Panc1 (cell line): ENCODE data around the gene POLK. TPM values are rescaled to one million over a fixed set of nuclear protein-coding genes. Genes with fewer than 3 reads are reported as not detected.

Experiments used
- ATAC-seq: fragments of 200-7000 bp; cut with Tn5 transposase; 2 replicates; pipeline ENCODE4 v1.9.1; 2020; ENCODE audit warnings: mild to moderate bottlenecking, moderate library complexity
- BruUV-seq: library from RNA; stranded (reverse); fragments of 400-500 nt; replicated peaks from 2 replicates; lab custom pipeline; 2021; lab: Mats Ljungman, UMichigan
- CTCF ChIA-PET: fragments of 300-600 bp; sonication (Branson Sonifier 250); formaldehyde crosslinking; loops from one replicate; lab custom pipeline; 2022; ENCODE audit warnings: antibody characterized with exemption; lab: Charles Lee
- POLR2A ChIA-PET: fragments of 300-600 bp; sonication (Branson Sonifier 250); formaldehyde crosslinking; loops from one replicate; lab custom pipeline; 2022; ENCODE audit warnings: antibody characterized with exemption; lab: Charles Lee
- DNase-seq: peaks from one replicate; pipeline ENCODE4 v3.0.0-alpha.2; 2010; ENCODE audit warnings: low read depth, low spot score
- H3K27ac ChIP-seq: 2 replicates; pipeline ENCODE4 v1.5.1; 2011; ENCODE audit warnings: mild to moderate bottlenecking, low read length, inconsistent platforms
- H3K27me3 ChIP-seq: fragments of 200-500 bp; sonication (Bioruptor generic); 2 replicates; pipeline ENCODE4 v1.6.0; 2014; ENCODE audit warnings: low read length, inconsistent platforms; ENCODE audit not compliant: control insufficient read depth, insufficient read depth
- H3K36me3 ChIP-seq: fragments of 200-500 bp; sonication (Bioruptor generic); 2 replicates; pipeline ENCODE4 v1.5.1; 2014; ENCODE audit warnings: inconsistent platforms, mild to moderate bottlenecking, low read length, moderate library complexity; ENCODE audit not compliant: control insufficient read depth, insufficient read depth
- H3K4me1 ChIP-seq: 2 replicates; pipeline ENCODE4 v1.5.1; 2011; ENCODE audit warnings: inconsistent platforms, mild to moderate bottlenecking, low read length, moderate library complexity; ENCODE audit not compliant: control insufficient read depth, insufficient read depth
- H3K4me3 ChIP-seq, 2 experiments: 2 replicates each; pipeline ENCODE4 v1.5.1; 2011 to 2012; ENCODE audit warnings: low read depth in 2 of 2, low read length in 2 of 2, mild to moderate bottlenecking in 2 of 2, inconsistent platforms in 1 of 2, moderate library complexity in 1 of 2
- H3K9me3 ChIP-seq: fragments of 200-500 bp; sonication (Bioruptor generic); 2 replicates; pipeline ENCODE4 v1.5.1; 2014; ENCODE audit warnings: low read depth, mild to moderate bottlenecking, inconsistent platforms, low read length, moderate library complexity; ENCODE audit not compliant: control insufficient read depth, insufficient read depth
- POLR2AphosphoS5 ChIP-seq: IDR thresholded peaks from 2 replicates; pipeline ENCODE4 v1.6.1; 2012; ENCODE audit warnings: mild to moderate bottlenecking, low read depth, low read length, moderate library complexity
- SIN3A ChIP-seq: IDR thresholded peaks from 2 replicates; pipeline ENCODE4 v1.6.1; 2012; ENCODE audit warnings: low read depth, mild to moderate bottlenecking, low read length, moderate library complexity, borderline replicate concordance; ENCODE audit not compliant: insufficient read depth
- TCF7L2 ChIP-seq: IDR thresholded peaks from 2 replicates; pipeline ENCODE4 v1.6.1; 2011; ENCODE audit warnings: mild to moderate bottlenecking, low read depth, low read length, inconsistent platforms
- in situ Hi-C: cut with HindIII; loops from 2 replicates; pipeline ENCODE4 v1.10.0; 2016; ENCODE audit warnings: low sequenced_read_pairs, low pct_unique_long_range_greater_than_20kb
- intact Hi-C: fragments of 100-400 bp; cut with micrococcal nuclease; formaldehyde crosslinking; loops from one replicate; pipeline ENCODE4 v1.10.0; 2022; ENCODE audit not compliant: unreplicated experiment
- total RNA-seq: library from RNA; stranded (reverse); gene quantifications from one replicate; pipeline ENCODE4 v1.2.1, GENCODE V29; 2021; ENCODE audit not compliant: unreplicated experiment
- TF ChIP-seq, protein P1 (sequence below), 2 experiments: IDR thresholded peaks; 2 replicates each; pipeline ENCODE4 v1.6.1; 2011 to 2012; ENCODE audit warnings: low read depth in 2 of 2, control low read depth in 1 of 2, low read length in 1 of 2, mild to moderate bottlenecking in 1 of 2, moderate library complexity in 1 of 2; ENCODE audit not compliant: insufficient read depth in 1 of 2
- TF ChIP-seq, protein P2 (sequence below): fragments of 450-650 bp; IDR thresholded peaks from 2 replicates; pipeline ENCODE4 v1.5.1; 2017; ENCODE audit warnings: mild to moderate bottlenecking

Gene POLK
- total RNA-seq, 1 experiment from 2014 or later = 21.3 TPM

DNA sequence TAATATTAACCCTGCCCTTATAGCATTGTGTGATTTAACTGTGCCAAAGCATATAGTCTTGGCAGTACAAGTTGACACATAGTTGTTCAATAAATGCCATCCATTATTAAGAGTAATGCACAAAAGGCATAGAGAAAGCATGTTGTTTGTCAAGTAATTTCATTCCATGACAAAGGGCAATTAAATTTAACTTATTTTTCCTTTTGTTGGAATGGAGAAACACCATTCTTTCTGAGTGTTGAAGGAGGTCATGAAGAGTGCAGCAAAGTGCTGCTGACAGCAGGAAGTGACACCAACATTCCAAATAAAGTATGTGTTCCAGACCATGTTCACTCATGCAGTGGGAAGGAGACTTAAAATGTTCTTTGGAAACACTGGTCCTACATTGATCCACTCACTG, 128.7 kb downstream of the POLK start:
- no TSS peak for BruUV-seq
- POLR2A ChIA-PET = no interaction called here
- peaks cover 3% of the 10 kb centered on the region; the same call in 1 of the 2 replicates for H3K9me3 ChIP-seq
- H3K4me3 ChIP-seq = no peak overlapping the region
- H3K4me1 ChIP-seq = no peaks in the 10 kb centered on the region
- no peaks in the 10 kb centered on the region for H3K27me3 ChIP-seq
- TF ChIP-seq TCF7L2 (no peak), POLR2AphosphoS5 (no peak), SIN3A (no peak)
- TF ChIP-seq, protein P1, sequence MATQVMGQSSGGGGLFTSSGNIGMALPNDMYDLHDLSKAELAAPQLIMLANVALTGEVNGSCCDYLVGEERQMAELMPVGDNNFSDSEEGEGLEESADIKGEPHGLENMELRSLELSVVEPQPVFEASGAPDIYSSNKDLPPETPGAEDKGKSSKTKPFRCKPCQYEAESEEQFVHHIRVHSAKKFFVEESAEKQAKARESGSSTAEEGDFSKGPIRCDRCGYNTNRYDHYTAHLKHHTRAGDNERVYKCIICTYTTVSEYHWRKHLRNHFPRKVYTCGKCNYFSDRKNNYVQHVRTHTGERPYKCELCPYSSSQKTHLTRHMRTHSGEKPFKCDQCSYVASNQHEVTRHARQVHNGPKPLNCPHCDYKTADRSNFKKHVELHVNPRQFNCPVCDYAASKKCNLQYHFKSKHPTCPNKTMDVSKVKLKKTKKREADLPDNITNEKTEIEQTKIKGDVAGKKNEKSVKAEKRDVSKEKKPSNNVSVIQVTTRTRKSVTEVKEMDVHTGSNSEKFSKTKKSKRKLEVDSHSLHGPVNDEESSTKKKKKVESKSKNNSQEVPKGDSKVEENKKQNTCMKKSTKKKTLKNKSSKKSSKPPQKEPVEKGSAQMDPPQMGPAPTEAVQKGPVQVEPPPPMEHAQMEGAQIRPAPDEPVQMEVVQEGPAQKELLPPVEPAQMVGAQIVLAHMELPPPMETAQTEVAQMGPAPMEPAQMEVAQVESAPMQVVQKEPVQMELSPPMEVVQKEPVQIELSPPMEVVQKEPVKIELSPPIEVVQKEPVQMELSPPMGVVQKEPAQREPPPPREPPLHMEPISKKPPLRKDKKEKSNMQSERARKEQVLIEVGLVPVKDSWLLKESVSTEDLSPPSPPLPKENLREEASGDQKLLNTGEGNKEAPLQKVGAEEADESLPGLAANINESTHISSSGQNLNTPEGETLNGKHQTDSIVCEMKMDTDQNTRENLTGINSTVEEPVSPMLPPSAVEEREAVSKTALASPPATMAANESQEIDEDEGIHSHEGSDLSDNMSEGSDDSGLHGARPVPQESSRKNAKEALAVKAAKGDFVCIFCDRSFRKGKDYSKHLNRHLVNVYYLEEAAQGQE (IDR thresholded peaks at IDR 0.05; ENCODE audit: insufficient read depth in 1 of 2, low read depth in 2 of 2, low read length in 1 of 2) = no peak
- TF ChIP-seq, protein P2, sequence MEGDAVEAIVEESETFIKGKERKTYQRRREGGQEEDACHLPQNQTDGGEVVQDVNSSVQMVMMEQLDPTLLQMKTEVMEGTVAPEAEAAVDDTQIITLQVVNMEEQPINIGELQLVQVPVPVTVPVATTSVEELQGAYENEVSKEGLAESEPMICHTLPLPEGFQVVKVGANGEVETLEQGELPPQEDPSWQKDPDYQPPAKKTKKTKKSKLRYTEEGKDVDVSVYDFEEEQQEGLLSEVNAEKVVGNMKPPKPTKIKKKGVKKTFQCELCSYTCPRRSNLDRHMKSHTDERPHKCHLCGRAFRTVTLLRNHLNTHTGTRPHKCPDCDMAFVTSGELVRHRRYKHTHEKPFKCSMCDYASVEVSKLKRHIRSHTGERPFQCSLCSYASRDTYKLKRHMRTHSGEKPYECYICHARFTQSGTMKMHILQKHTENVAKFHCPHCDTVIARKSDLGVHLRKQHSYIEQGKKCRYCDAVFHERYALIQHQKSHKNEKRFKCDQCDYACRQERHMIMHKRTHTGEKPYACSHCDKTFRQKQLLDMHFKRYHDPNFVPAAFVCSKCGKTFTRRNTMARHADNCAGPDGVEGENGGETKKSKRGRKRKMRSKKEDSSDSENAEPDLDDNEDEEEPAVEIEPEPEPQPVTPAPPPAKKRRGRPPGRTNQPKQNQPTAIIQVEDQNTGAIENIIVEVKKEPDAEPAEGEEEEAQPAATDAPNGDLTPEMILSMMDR = no peak
- DNase-seq (no peak), ATAC-seq (no peak)
- CTCF ChIA-PET = no interaction called here
- H3K27ac ChIP-seq = no peak overlapping the region
- intact Hi-C loops (no loop called here), in situ Hi-C loops (no loop called here)
- no peaks in the 10 kb centered on the region for H3K36me3 ChIP-seq

DNA sequence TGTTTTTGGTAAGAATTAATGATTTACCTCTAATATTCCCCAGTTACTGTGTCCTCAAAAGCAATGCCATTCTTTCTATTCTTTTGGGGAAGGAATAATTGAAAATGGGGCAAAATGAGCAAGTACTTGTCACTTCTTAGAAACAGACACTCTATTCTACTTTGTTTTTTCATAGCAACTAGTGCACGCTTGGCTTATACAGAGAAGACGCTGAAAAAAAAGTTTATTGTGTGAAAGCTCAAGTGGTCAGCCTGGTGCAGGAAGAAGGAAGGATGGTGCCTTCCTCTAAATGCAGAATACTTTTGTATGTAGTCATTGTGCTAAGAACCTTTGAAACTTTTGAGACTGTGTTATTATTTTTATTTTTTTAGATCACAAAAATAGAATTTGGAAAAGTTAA, 129.1 kb downstream of the POLK start:
- intact Hi-C loops = no loop called here
- DNase-seq = no peak
- Histone ChIP-seq H3K9me3 (peaks cover 3% of the 10 kb centered on the region; the same call in 1 of the 2 replicates), H3K4me1 (no peaks in the 10 kb centered on the region), H3K27ac (no peak overlapping the region), H3K27me3 (no peaks in the 10 kb centered on the region), H3K4me3 (no peak overlapping the region), H3K36me3 (no peaks in the 10 kb centered on the region)
- POLR2A ChIA-PET = no interaction called here
- TF ChIP-seq POLR2AphosphoS5 (no peak), SIN3A (no peak), TCF7L2 (no peak)
- TF ChIP-seq, protein P2 = no peak
- TF ChIP-seq, protein P1 (IDR thresholded peaks at IDR 0.05; ENCODE audit: insufficient read depth in 1 of 2, low read depth in 2 of 2, low read length in 1 of 2) = no peak
- CTCF ChIA-PET = no interaction called here
- in situ Hi-C loops = no loop called here
- ATAC-seq = no peak
- BruUV-seq = no TSS peak
